ENCODE data around the gene MAP2K2.
"Not testable (repeated sequence)": the region's sequence is repeated elsewhere in the genome, so short reads cannot be mapped to it uniquely, and the experiment has no call there.

Gene MAP2K2

GRCh38 chr19:4164262-4164661, 40.3 kb upstream of the MAP2K2 start:
- H3K9me2 ChIP-seq (replicated peaks; ENCODE audit: low read depth, low read length): no peaks in the 10 kb centered on the region
- H3K79me2 ChIP-seq (ENCODE audit: insufficient read depth, low read length): no peaks in the 10 kb centered on the region
- no peaks in the 10 kb centered on the region for H3K36me3 ChIP-seq (ENCODE audit: insufficient read depth, low read length)
- H3K27me3 ChIP-seq (ENCODE audit: insufficient read depth, low read length, poor library complexity, severe bottlenecking): no peaks in the 10 kb centered on the region
- no peak overlapping the region for H3K4me2 ChIP-seq (ENCODE audit: low read depth, low read length, poor library complexity, severe bottlenecking)
- H3K4me3 ChIP-seq (ENCODE audit: low read length, poor library complexity, severe bottlenecking): no peak overlapping the region
- H3K4me1 ChIP-seq (ENCODE audit: insufficient read depth, low read length, poor library complexity, severe bottlenecking): no peaks in the 10 kb centered on the region
- no peak overlapping the region for H2AFZ ChIP-seq (ENCODE audit: low read length)
- H3F3A ChIP-seq (ENCODE audit: low read depth): no peaks in the 10 kb centered on the region
- H4K20me1 ChIP-seq (ENCODE audit: insufficient read depth, low read length, poor library complexity, severe bottlenecking): no peaks in the 10 kb centered on the region
- H3K9me3 ChIP-seq (ENCODE audit: insufficient read depth, low read depth, low read length): no peaks in the 10 kb centered on the region
- H3K9ac ChIP-seq (ENCODE audit: low read depth, low read length, poor library complexity, severe bottlenecking): no peak overlapping the region
- TF ChIP-seq, protein P1, sequence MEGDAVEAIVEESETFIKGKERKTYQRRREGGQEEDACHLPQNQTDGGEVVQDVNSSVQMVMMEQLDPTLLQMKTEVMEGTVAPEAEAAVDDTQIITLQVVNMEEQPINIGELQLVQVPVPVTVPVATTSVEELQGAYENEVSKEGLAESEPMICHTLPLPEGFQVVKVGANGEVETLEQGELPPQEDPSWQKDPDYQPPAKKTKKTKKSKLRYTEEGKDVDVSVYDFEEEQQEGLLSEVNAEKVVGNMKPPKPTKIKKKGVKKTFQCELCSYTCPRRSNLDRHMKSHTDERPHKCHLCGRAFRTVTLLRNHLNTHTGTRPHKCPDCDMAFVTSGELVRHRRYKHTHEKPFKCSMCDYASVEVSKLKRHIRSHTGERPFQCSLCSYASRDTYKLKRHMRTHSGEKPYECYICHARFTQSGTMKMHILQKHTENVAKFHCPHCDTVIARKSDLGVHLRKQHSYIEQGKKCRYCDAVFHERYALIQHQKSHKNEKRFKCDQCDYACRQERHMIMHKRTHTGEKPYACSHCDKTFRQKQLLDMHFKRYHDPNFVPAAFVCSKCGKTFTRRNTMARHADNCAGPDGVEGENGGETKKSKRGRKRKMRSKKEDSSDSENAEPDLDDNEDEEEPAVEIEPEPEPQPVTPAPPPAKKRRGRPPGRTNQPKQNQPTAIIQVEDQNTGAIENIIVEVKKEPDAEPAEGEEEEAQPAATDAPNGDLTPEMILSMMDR (conservative IDR thresholded peaks at IDR 0.05; ENCODE audit: low read length): no peak
- TF ChIP-seq EZH2phosphoT487 (IDR thresholded peaks at IDR 0.05; ENCODE audit: borderline replicate concordance): no peak

- Histone ChIP-seq H3K9me3 (ENCODE audit: insufficient read depth, low read depth, low read length) (no peaks in the 10 kb centered on the region), H3K4me2 (ENCODE audit: low read depth, low read length, poor library complexity, severe bottlenecking) (no peak overlapping the region), H3K4me1 (ENCODE audit: insufficient read depth, low read length, poor library complexity, severe bottlenecking) (no peaks in the 10 kb centered on the region), H3K9me2 (replicated peaks; ENCODE audit: low read depth, low read length) (no peaks in the 10 kb centered on the region), H2AFZ (ENCODE audit: low read length) (no peak overlapping the region), H4K20me1 (ENCODE audit: insufficient read depth, low read length, poor library complexity, severe bottlenecking) (no peaks in the 10 kb centered on the region), H3K4me3 (ENCODE audit: low read length, poor library complexity, severe bottlenecking) (no peak overlapping the region), H3F3A (ENCODE audit: low read depth) (no peaks in the 10 kb centered on the region), H3K27me3 (ENCODE audit: insufficient read depth, low read length, poor library complexity, severe bottlenecking) (no peaks in the 10 kb centered on the region), H3K79me2 (ENCODE audit: insufficient read depth, low read length) (no peaks in the 10 kb centered on the region; the same call in 1 of the 2 replicates), H3K9ac (ENCODE audit: low read depth, low read length, poor library complexity, severe bottlenecking) (no peak overlapping the region), H3K36me3 (ENCODE audit: insufficient read depth, low read length) (no peaks in the 10 kb centered on the region)
- TF ChIP-seq, protein P1 (conservative IDR thresholded peaks at IDR 0.05; ENCODE audit: low read length): no peak
- TF ChIP-seq EZH2phosphoT487 (IDR thresholded peaks at IDR 0.05; ENCODE audit: borderline replicate concordance): no peak
Observed at GRCh38 chr19:4161415-4162077, 37.6 kb upstream of the MAP2K2 start.

DNA sequence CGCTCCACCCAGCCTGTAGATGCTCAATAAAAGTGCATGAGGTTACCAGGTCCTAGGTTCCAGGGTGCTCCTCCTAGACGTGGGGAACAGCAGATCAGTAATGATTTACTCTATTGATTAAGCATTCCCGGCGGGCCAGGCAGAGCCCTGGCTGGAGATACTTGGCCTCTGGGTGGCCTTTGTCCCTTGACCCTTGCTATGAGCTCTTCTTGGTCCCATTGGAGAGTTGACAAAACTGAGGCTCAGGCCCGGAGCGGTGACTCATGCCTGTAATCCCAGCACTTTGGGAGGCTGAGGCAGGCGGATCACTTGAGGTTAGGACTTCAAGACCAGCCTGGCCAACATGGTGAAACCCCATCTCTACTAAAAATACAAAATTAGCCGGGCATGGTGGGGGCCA, 34.0 kb upstream of the MAP2K2 start:
- not testable (repeated sequence) for H3K4me3 ChIP-seq (ENCODE audit: low read length, poor library complexity, severe bottlenecking); H3K9me2 ChIP-seq (replicated peaks; ENCODE audit: low read depth, low read length); H3F3A ChIP-seq (ENCODE audit: low read depth); H3K36me3 ChIP-seq (ENCODE audit: insufficient read depth, low read length); H3K9me3 ChIP-seq (ENCODE audit: insufficient read depth, low read depth, low read length); H4K20me1 ChIP-seq (ENCODE audit: insufficient read depth, low read length, poor library complexity, severe bottlenecking); H3K4me2 ChIP-seq (ENCODE audit: low read depth, low read length, poor library complexity, severe bottlenecking); H3K9ac ChIP-seq (ENCODE audit: low read depth, low read length, poor library complexity, severe bottlenecking); H3K4me1 ChIP-seq (ENCODE audit: insufficient read depth, low read length, poor library complexity, severe bottlenecking); H3K27me3 ChIP-seq (ENCODE audit: insufficient read depth, low read length, poor library complexity, severe bottlenecking); H2AFZ ChIP-seq (ENCODE audit: low read length)
- peaks cover 12% of the 10 kb centered on the region; the same call in 1 of the 2 replicates for H3K79me2 ChIP-seq (ENCODE audit: insufficient read depth, low read length)

GRCh38 chr19:4157164-4157563, 33.2 kb upstream of the MAP2K2 start:
- H3K4me1 ChIP-seq (ENCODE audit: insufficient read depth, low read length, poor library complexity, severe bottlenecking): peaks cover 16% of the 10 kb centered on the region
- no peak overlapping the region for H3K9ac ChIP-seq (ENCODE audit: low read depth, low read length, poor library complexity, severe bottlenecking)
- no peaks in the 10 kb centered on the region for H3K36me3 ChIP-seq (ENCODE audit: insufficient read depth, low read length)
- H2AFZ ChIP-seq (ENCODE audit: low read length): no peak overlapping the region
- H3K9me3 ChIP-seq (ENCODE audit: insufficient read depth, low read depth, low read length): no peaks in the 10 kb centered on the region
- no peaks in the 10 kb centered on the region for H4K20me1 ChIP-seq (ENCODE audit: insufficient read depth, low read length, poor library complexity, severe bottlenecking)
- no peaks in the 10 kb centered on the region for H3F3A ChIP-seq (ENCODE audit: low read depth)
- H3K27me3 ChIP-seq (ENCODE audit: insufficient read depth, low read length, poor library complexity, severe bottlenecking): no peaks in the 10 kb centered on the region
- H3K9me2 ChIP-seq (replicated peaks; ENCODE audit: low read depth, low read length): no peaks in the 10 kb centered on the region
- TF ChIP-seq, protein P1 (conservative IDR thresholded peaks at IDR 0.05; ENCODE audit: low read length): no peak
- no peak for TF ChIP-seq EZH2phosphoT487 (IDR thresholded peaks at IDR 0.05; ENCODE audit: borderline replicate concordance)
- peaks cover 12% of the 10 kb centered on the region; the same call in 1 of the 2 replicates for H3K79me2 ChIP-seq (ENCODE audit: insufficient read depth, low read length)
- H3K4me3 ChIP-seq (ENCODE audit: low read length, poor library complexity, severe bottlenecking): no peak overlapping the region
- H3K4me2 ChIP-seq (ENCODE audit: low read depth, low read length, poor library complexity, severe bottlenecking): no peak overlapping the region

Data from Loucy (cell line).